IPS-18a (cell line): ENCODE results near the gene RPS2.

ENCODE experiments used
- H3K27ac ChIP-seq: one replicate; pipeline ENCODE4 v1.5.1; 2013; ENCODE audit warnings: low read length
- H3K27me3 ChIP-seq: one replicate; pipeline ENCODE4 v1.6.1; 2013; ENCODE audit warnings: mild to moderate bottlenecking, low read length; ENCODE audit not compliant: control insufficient read depth, insufficient read depth
- H3K36me3 ChIP-seq: one replicate; pipeline ENCODE4 v1.6.1; 2013; ENCODE audit warnings: low read depth, low read length; ENCODE audit not compliant: control insufficient read depth
- H3K4me1 ChIP-seq: one replicate; pipeline ENCODE4 v1.6.1; 2013; ENCODE audit warnings: low read depth, low read length; ENCODE audit not compliant: control insufficient read depth
- H3K4me3 ChIP-seq: one replicate; pipeline ENCODE4 v1.5.1; 2013; ENCODE audit warnings: low read length
- H3K9ac ChIP-seq: one replicate; pipeline ENCODE4 v1.6.1; 2013; ENCODE audit warnings: mild to moderate bottlenecking, low read length, moderate library complexity
- H3K9me3 ChIP-seq: one replicate; pipeline ENCODE4 v1.6.1; 2013; ENCODE audit warnings: low read depth, low read length; ENCODE audit not compliant: control insufficient read depth

RPS2 gene

GRCh38 chr16:1953734-1954133 is 10.9 kb downstream of the RPS2 start:
- H3K9ac ChIP-seq: no peak overlapping the region

GRCh38 chr16:1950559-1950958 is 14.1 kb downstream of the RPS2 start:
- Histone ChIP-seq H3K27ac (no peak overlapping the region), H3K36me3 (no peaks in the 10 kb centered on the region), H3K27me3 (no peaks in the 10 kb centered on the region), H3K9ac (no peak overlapping the region), H3K9me3 (no peaks in the 10 kb centered on the region), H3K4me1 (no peaks in the 10 kb centered on the region), H3K4me3 (no peak overlapping the region)

More at GRCh38 chr16:1953734-1954133, 10.9 kb downstream of the RPS2 start:
- no peaks in the 10 kb centered on the region for H3K27me3 ChIP-seq
- H3K9me3 ChIP-seq: no peaks in the 10 kb centered on the region
- no peak overlapping the region for H3K27ac ChIP-seq
- H3K36me3 ChIP-seq: no peaks in the 10 kb centered on the region
- no peak overlapping the region for H3K4me3 ChIP-seq
- H3K4me1 ChIP-seq: no peaks in the 10 kb centered on the region

GRCh38 chr16:1950047-1950446 is 14.6 kb downstream of the RPS2 start:
- Histone ChIP-seq H3K4me1 (no peaks in the 10 kb centered on the region), H3K9me3 (no peaks in the 10 kb centered on the region), H3K27ac (no peak overlapping the region), H3K27me3 (no peaks in the 10 kb centered on the region), H3K9ac (no peak overlapping the region), H3K36me3 (no peaks in the 10 kb centered on the region), H3K4me3 (no peak overlapping the region)

- no peaks in the 10 kb centered on the region for H3K9me3 ChIP-seq
- H3K4me3 ChIP-seq: no peak overlapping the region
- no peak overlapping the region for H3K27ac ChIP-seq
- no peak overlapping the region for H3K9ac ChIP-seq
- H3K4me1 ChIP-seq: no peaks in the 10 kb centered on the region
- no peaks in the 10 kb centered on the region for H3K36me3 ChIP-seq
- H3K27me3 ChIP-seq: no peaks in the 10 kb centered on the region
Measured at GRCh38 chr16:1949507-1949906, 15.1 kb downstream of the RPS2 start.

- no peak overlapping the region for H3K9ac ChIP-seq
- no peaks in the 10 kb centered on the region for H3K27me3 ChIP-seq
- no peak overlapping the region for H3K4me3 ChIP-seq
- no peaks in the 10 kb centered on the region for H3K9me3 ChIP-seq
- no peaks in the 10 kb centered on the region for H3K4me1 ChIP-seq
- no peaks in the 10 kb centered on the region for H3K36me3 ChIP-seq
- no peak overlapping the region for H3K27ac ChIP-seq
Measured at GRCh38 chr16:1947369-1947670, 17.3 kb downstream of the RPS2 start.

- Histone ChIP-seq H3K27me3 (no peaks in the 10 kb centered on the region), H3K36me3 (no peaks in the 10 kb centered on the region), H3K4me3 (no peak overlapping the region), H3K9ac (no peak overlapping the region), H3K27ac (no peak overlapping the region), H3K9me3 (no peaks in the 10 kb centered on the region), H3K4me1 (no peaks in the 10 kb centered on the region)
Measured at GRCh38 chr16:1946495-1947368, 17.9 kb downstream of the RPS2 start.

- no peak overlapping the region for H3K9ac ChIP-seq
- no peaks in the 10 kb centered on the region for H3K9me3 ChIP-seq
- no peak overlapping the region for H3K4me3 ChIP-seq
- H3K36me3 ChIP-seq: peaks cover 2% of the 10 kb centered on the region
- no peaks in the 10 kb centered on the region for H3K4me1 ChIP-seq
- no peaks in the 10 kb centered on the region for H3K27me3 ChIP-seq
- H3K27ac ChIP-seq: no peak overlapping the region
Measured at GRCh38 chr16:1945559-1946391, 18.9 kb downstream of the RPS2 start.

GRCh38 chr16:1944612-1945199 is 19.9 kb downstream of the RPS2 start:
- peaks cover 3% of the 10 kb centered on the region for H3K36me3 ChIP-seq
- no peak overlapping the region for H3K9ac ChIP-seq
- no peaks in the 10 kb centered on the region for H3K9me3 ChIP-seq

GRCh38 chr16:1942810-1943726 is 21.6 kb downstream of the RPS2 start, which contains the start of gene MSRB1:
MSRB1 (minus strand) TSS chr16:1943199; CDS start chr16:1943156, 43 bp downstream.
- H3K9me3 ChIP-seq: no peaks in the 10 kb centered on the region
- H3K27ac ChIP-seq: no peak within 1 kb of the TSS
- peaks cover 12% of the 10 kb centered on the region for H3K36me3 ChIP-seq
- H3K9ac ChIP-seq: peak within 1 kb of the TSS; percentile 58
- H3K4me1 ChIP-seq: no peaks in the 10 kb centered on the region
- peak within 1 kb of the TSS; percentile 85 for H3K4me3 ChIP-seq
- no peaks in the 10 kb centered on the region for H3K27me3 ChIP-seq

More at GRCh38 chr16:1944612-1945199, 19.9 kb downstream of the RPS2 start:
- Histone ChIP-seq H3K27me3 (no peaks in the 10 kb centered on the region), H3K4me1 (no peaks in the 10 kb centered on the region), H3K4me3 (no peak overlapping the region), H3K27ac (no peak overlapping the region)

- Histone ChIP-seq H3K4me3 (peak overlapping the region; percentile 85), H3K27ac (no peak overlapping the region), H3K27me3 (no peaks in the 10 kb centered on the region), H3K9ac (peak overlapping the region; percentile 58), H3K4me1 (no peaks in the 10 kb centered on the region), H3K36me3 (peaks cover 12% of the 10 kb centered on the region), H3K9me3 (no peaks in the 10 kb centered on the region)
Measured at GRCh38 chr16:1942047-1942809, 22.4 kb downstream of the RPS2 start.
